Endothelial cell of umbilical vein (primary cell): ENCODE data around the gene EFNA4. TPM values are rescaled to one million over a fixed set of nuclear protein-coding genes. Genes with fewer than 3 reads are reported as not detected.

ENCODE experiments used
- BruUV-seq: library from RNA; stranded (reverse); fragments of 400-500 nt; replicated peaks from 2 replicates; lab custom pipeline; 2021; lab: Mats Ljungman, UMichigan
- CTCF ChIA-PET: fragments of 300-600, 350-600 bp; sonication (Branson Sonifier 250); formaldehyde crosslinking; loops from one replicate; lab custom pipeline; 2021; ENCODE audit warnings: antibody characterized with exemption, inconsistent platforms; lab: Charles Lee
- POLR2A ChIA-PET: fragments of 300-600, 350-600 bp; sonication (Branson Sonifier 250); formaldehyde crosslinking; loops from one replicate; lab custom pipeline; 2021; ENCODE audit warnings: antibody characterized with exemption, inconsistent platforms; lab: Charles Lee
- DNase-seq: peaks from one replicate; pipeline ENCODE4 v3.0.0-alpha.2; 2011; ENCODE audit warnings: low read depth, low spot score
- FAIRE-seq: peaks from 2 replicates; lab custom pipeline; 2011; peaks lifted over from hg19 to GRCh38; lab: Jason Lieb, UNC
- H2AFZ ChIP-seq: 2 replicates; pipeline ENCODE4 v1.6.0; 2012; ENCODE audit warnings: low read depth, low read length, control low read depth, inconsistent platforms
- H3K27ac ChIP-seq: 2 replicates; pipeline ENCODE4 v1.5.1; 2011; ENCODE audit warnings: low read depth, mild to moderate bottlenecking, control low read depth, low read length, moderate library complexity; ENCODE audit not compliant: insufficient read depth
- H3K27me3 ChIP-seq, 2 experiments: 2 replicates each; pipeline versions ENCODE4 v1.6.0 to v1.6.1; 2011; ENCODE audit warnings: low read length in 2 of 2, mixed read lengths in 1 of 2; ENCODE audit not compliant: control insufficient read depth in 2 of 2, insufficient read depth in 2 of 2
- H3K36me3 ChIP-seq, 2 experiments: 2 replicates in 1 of 2; 3 replicates in 1 of 2; pipeline ENCODE4 v1.5.1; 2011; ENCODE audit warnings: low read length in 2 of 2, mild to moderate bottlenecking in 1 of 2, moderate library complexity in 1 of 2; ENCODE audit not compliant: control insufficient read depth in 2 of 2, insufficient read depth in 2 of 2; ENCODE audit errors: extremely low read depth in 1 of 2
- H3K4me1 ChIP-seq: 3 replicates; pipeline ENCODE4 v1.5.1; 2011; ENCODE audit warnings: mild to moderate bottlenecking, low read length; ENCODE audit not compliant: control insufficient read depth, insufficient read depth; ENCODE audit errors: extremely low read depth
- H3K4me2 ChIP-seq: 2 replicates; pipeline ENCODE4 v1.6.1; 2011; ENCODE audit warnings: low read length, control low read depth, mixed read lengths; ENCODE audit not compliant: insufficient read depth
- H3K4me3 ChIP-seq, 3 experiments: fragments of 200-600 bp in 1 of 3; sonication (generic), shearing (Covaris generic) in 1 of 3; replicated peaks in 1 of 3; 2 replicates each; pipeline ENCODE4 v1.5.1; 2011 to 2016; ENCODE audit warnings: control low read depth in 3 of 3, low read length in 3 of 3, mild to moderate bottlenecking in 2 of 3, inconsistent platforms in 1 of 3, low read depth in 1 of 3, moderate library complexity in 1 of 3; ENCODE audit not compliant: insufficient read depth in 1 of 3
- H3K79me2 ChIP-seq: 2 replicates; pipeline ENCODE4 v1.6.0; 2012; ENCODE audit warnings: low read length, inconsistent platforms; ENCODE audit not compliant: control insufficient read depth, insufficient read depth
- H3K9ac ChIP-seq: replicated peaks from 2 replicates; pipeline ENCODE3; 2011; ENCODE audit warnings: low read length, control low read depth; ENCODE audit not compliant: insufficient read depth; ENCODE audit errors: extremely low read depth
- H3K9me1 ChIP-seq: replicated peaks from 3 replicates; pipeline ENCODE4 v1.6.0; 2011; ENCODE audit warnings: mild to moderate bottlenecking, low read length; ENCODE audit not compliant: control insufficient read depth, insufficient read depth; ENCODE audit errors: extremely low read depth
- H3K9me3 ChIP-seq: replicated peaks from 2 replicates; pipeline ENCODE4 v1.5.1; 2012; ENCODE audit warnings: low read length, inconsistent platforms; ENCODE audit not compliant: control insufficient read depth, insufficient read depth
- H4K20me1 ChIP-seq: replicated peaks from 2 replicates; pipeline ENCODE3; 2011; ENCODE audit warnings: mild to moderate bottlenecking, low read length; ENCODE audit not compliant: control insufficient read depth, insufficient read depth; ENCODE audit errors: extremely low read depth
- CTCF ChIP-seq, 2 donors: IDR thresholded peaks; 1 replicate in 1 of 2; 2 replicates in 1 of 2; pipeline ENCODE4 v1.5.1; 2011; ENCODE audit warnings: low read length in 2 of 2, mild to moderate bottlenecking in 2 of 2, moderate library complexity in 2 of 2, control low read depth in 1 of 2, inconsistent platforms in 1 of 2, low read depth in 1 of 2; ENCODE audit not compliant: insufficient read depth in 1 of 2; ENCODE audit errors: extremely low read depth in 1 of 2
- EZH2 ChIP-seq: IDR thresholded peaks from 2 replicates; pipeline ENCODE4 v1.6.1; 2012; ENCODE audit warnings: borderline replicate concordance, low read depth, mild to moderate bottlenecking, moderate library complexity, low read length, inconsistent platforms; ENCODE audit not compliant: severe bottlenecking
- FOS ChIP-seq: IDR thresholded peaks from 2 replicates; pipeline ENCODE4 v1.6.1; 2011; ENCODE audit warnings: mild to moderate bottlenecking, low read length, moderate library complexity, borderline replicate concordance; ENCODE audit not compliant: insufficient read depth
- GATA2 ChIP-seq: IDR thresholded peaks from 2 replicates; pipeline ENCODE4 v1.7.0; 2011; ENCODE audit warnings: low read depth, mild to moderate bottlenecking, moderate library complexity, mixed read lengths, low read length; ENCODE audit not compliant: insufficient read length, insufficient read depth
- JUN ChIP-seq: IDR thresholded peaks from 2 replicates; pipeline ENCODE4 v1.6.1; 2011; ENCODE audit warnings: borderline replicate concordance, low read depth; ENCODE audit not compliant: insufficient read length, insufficient read depth
- MAX ChIP-seq: IDR thresholded peaks from 2 replicates; pipeline ENCODE4 v1.6.1; 2011; ENCODE audit not compliant: insufficient read depth, insufficient read length
- MYC ChIP-seq: IDR thresholded peaks from one replicate; pipeline ENCODE4 v1.6.1; 2011; ENCODE audit warnings: mild to moderate bottlenecking, low read depth, low read length
- POLR2A ChIP-seq: IDR thresholded peaks from 2 replicates; pipeline ENCODE4 v1.6.1; 2012; ENCODE audit warnings: low read depth, mild to moderate bottlenecking, control low read depth, low read length
- POLR2AphosphoS5 ChIP-seq: IDR thresholded peaks from 2 replicates; pipeline ENCODE4 v1.6.1; 2012; ENCODE audit warnings: low read depth, mild to moderate bottlenecking, control low read depth, low read length, moderate library complexity; ENCODE audit not compliant: insufficient read depth
- dilution Hi-C: fragments of 300-500 bp; cut with MboI; formaldehyde crosslinking; loops from one replicate; pipeline ENCODE4 v1.15.0; 2019; ENCODE audit warnings: low sequenced_read_pairs; ENCODE audit not compliant: extremely low pct_ligation_motif_present
- intact Hi-C: fragments of 100-400 bp; cut with micrococcal nuclease; formaldehyde crosslinking; loops from one replicate; pipeline ENCODE4 v1.10.0; 2022
- polyA plus RNA-seq, 4 experiments: library from polyadenylated mRNA; depleted of rRNA in 3 of 4; stranded (reverse) in 3 of 4; unstranded in 1 of 4; fragments of >200 nt; gene quantifications; 2 replicates each; pipeline versions ENCODE4 v1.2.1 to v1.2.3, GENCODE V29; 2011 to 2012; ENCODE audit warnings: missing spikeins in 1 of 4
- total RNA-seq: library from RNA; stranded (reverse); gene quantifications from 2 replicates; pipeline ENCODE4 v1.2.3, GENCODE V29; 2021

EFNA4 gene
- total and polyA plus RNA-seq, 2 donors (not counting 3 experiments of a cell fraction or from before 2014, with no cell fraction given) = 16.5 to 25.2 TPM

- Histone ChIP-seq H3K4me3 (no peak overlapping the region), H3K9me1 (no peaks in the 10 kb centered on the region), H3K36me3 (peaks cover 4 to 6% of the 10 kb centered on the region in 2 experiments), H3K4me2 (no peak overlapping the region), H2AFZ (no peak overlapping the region), H4K20me1 (no peaks in the 10 kb centered on the region), H3K4me1 (no peaks in the 10 kb centered on the region), H3K79me2 (no peaks in the 10 kb centered on the region), H3K27me3 (peaks cover 0 to 4% of the 10 kb centered on the region in 2 experiments), H3K9ac (no peak overlapping the region), H3K27ac (no peak overlapping the region), H3K9me3 (no peaks in the 10 kb centered on the region)
- intact Hi-C loops (no loop called here), dilution Hi-C loops (no loop called here)
- no peak for DNase-seq
- CTCF ChIA-PET = interaction anchor here (0.9 to 2.4 kb wide), 4 partner anchors 9 to 56 kb away, joined by 3 to 7 read pairs (median 6); partner anchors contain the start of gene EFNA4
- POLR2A ChIA-PET = no interaction called here
- no peak for TF ChIP-seq GATA2
- no peak for TF ChIP-seq JUN
- no peak for TF ChIP-seq EZH2
- no peak for TF ChIP-seq POLR2AphosphoS5
- TF ChIP-seq MAX = no peak
- no peak for TF ChIP-seq FOS
- no peak for TF ChIP-seq MYC
- TF ChIP-seq CTCF (IDR thresholded peaks at IDR 0.05; ENCODE audit: extremely low read depth in 1 of 2, insufficient read depth in 1 of 2, low read depth in 1 of 2, low read length in 2 of 2) = no peak
- TF ChIP-seq POLR2A = no peak
- BruUV-seq = no TSS peak
- no peak for FAIRE-seq
Observed at GRCh38 chr1:155073377-155074242, 10.1 kb downstream of the EFNA4 start.
